ENCODE measurements around the gene SPATA21. TPM values are rescaled to one million over a fixed set of nuclear protein-coding genes. Genes with fewer than 3 reads are reported as not detected.
"Not testable (repeated sequence)": the region's sequence is repeated elsewhere in the genome, so short reads cannot be mapped to it uniquely, and the experiment has no call there.

SPATA21 gene
- polyA plus RNA-seq, 1 experiment: not detected

DNA sequence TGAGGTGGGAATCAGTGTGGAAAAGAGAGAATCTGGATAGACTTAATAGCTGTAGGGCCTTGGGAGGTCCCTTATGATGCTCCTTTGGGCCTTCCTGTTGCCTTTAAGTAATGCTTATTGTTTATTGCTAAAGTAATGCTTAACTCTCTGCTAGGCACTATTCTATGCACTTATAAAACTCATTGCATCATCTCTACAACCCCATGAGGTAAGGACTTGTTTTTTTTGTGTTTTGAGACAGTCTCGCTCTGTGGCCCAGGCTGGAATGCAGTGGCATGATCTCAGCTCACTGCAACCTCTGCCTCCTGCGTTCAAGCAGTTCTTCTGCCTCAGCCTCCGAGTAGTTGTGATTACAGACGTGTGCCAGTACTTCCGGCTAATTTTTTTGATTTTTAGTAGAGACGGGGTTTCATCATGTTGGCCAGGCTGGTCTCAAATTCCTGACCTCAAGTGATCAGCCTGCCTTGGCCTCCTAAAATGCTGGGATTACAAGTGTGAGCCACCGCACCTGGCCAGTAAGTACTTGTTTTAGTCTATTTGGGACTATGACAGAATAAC is 25.6 kb upstream of the SPATA21 start:
- ChIA-PET POLR2A (no interaction called here), CTCF (interaction anchor here (1.1 kb wide), 1 partner anchor 23 kb away, joined by 3 read pairs; the partner anchor contains the start of gene NECAP2)
- H3K27me3 ChIP-seq (ENCODE audit: control insufficient read depth, insufficient read depth, low read length): no peaks in the 10 kb centered on the region
- no peak for DNase-seq (ENCODE audit: low read depth)
- no peak overlapping the region for H3K4me3 ChIP-seq (ENCODE audit: low read depth, low read length)
- H3K36me3 ChIP-seq (ENCODE audit: control insufficient read depth, insufficient read depth, low read length): peaks cover 19% of the 10 kb centered on the region
- TF ChIP-seq, protein P1, sequence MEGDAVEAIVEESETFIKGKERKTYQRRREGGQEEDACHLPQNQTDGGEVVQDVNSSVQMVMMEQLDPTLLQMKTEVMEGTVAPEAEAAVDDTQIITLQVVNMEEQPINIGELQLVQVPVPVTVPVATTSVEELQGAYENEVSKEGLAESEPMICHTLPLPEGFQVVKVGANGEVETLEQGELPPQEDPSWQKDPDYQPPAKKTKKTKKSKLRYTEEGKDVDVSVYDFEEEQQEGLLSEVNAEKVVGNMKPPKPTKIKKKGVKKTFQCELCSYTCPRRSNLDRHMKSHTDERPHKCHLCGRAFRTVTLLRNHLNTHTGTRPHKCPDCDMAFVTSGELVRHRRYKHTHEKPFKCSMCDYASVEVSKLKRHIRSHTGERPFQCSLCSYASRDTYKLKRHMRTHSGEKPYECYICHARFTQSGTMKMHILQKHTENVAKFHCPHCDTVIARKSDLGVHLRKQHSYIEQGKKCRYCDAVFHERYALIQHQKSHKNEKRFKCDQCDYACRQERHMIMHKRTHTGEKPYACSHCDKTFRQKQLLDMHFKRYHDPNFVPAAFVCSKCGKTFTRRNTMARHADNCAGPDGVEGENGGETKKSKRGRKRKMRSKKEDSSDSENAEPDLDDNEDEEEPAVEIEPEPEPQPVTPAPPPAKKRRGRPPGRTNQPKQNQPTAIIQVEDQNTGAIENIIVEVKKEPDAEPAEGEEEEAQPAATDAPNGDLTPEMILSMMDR (IDR thresholded peaks at IDR 0.05; ENCODE audit: insufficient read depth, low read depth, low read length): no peak

DNA sequence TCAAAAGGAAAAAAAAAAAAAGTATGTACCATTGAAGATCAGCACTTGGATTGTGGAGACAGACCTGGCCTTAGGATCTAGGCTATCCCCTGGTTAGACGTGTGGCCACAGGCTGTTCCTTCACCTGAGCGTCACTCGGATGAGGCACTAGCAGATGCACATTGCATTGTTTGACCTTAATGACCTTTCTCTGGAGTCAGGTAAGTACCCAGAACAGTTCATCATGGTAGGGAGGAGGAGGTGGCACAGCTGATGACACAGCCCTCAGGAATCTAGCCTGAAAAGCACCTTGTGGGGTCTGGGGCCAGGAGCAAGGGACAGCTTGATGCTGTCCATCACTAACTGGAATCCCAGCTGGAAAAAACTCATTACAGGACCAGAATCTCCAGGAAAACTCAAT is 24.5 kb upstream of the SPATA21 start:
- TF ChIP-seq, protein P1 (IDR thresholded peaks at IDR 0.05; ENCODE audit: insufficient read depth, low read depth, low read length): no peak
- peaks cover 19% of the 10 kb centered on the region for H3K36me3 ChIP-seq (ENCODE audit: control insufficient read depth, insufficient read depth, low read length)
- ChIA-PET POLR2A (no interaction called here), CTCF (interaction anchor here (0.5 to 0.7 kb wide), 2 partner anchors 10 to 12 kb away, joined by 4 read pairs; no protein-coding TSS in a partner anchor)
- H3K27me3 ChIP-seq (ENCODE audit: control insufficient read depth, insufficient read depth, low read length): no peaks in the 10 kb centered on the region
- no peak for DNase-seq (ENCODE audit: low read depth)
- no peak overlapping the region for H3K4me3 ChIP-seq (ENCODE audit: low read depth, low read length)

DNA sequence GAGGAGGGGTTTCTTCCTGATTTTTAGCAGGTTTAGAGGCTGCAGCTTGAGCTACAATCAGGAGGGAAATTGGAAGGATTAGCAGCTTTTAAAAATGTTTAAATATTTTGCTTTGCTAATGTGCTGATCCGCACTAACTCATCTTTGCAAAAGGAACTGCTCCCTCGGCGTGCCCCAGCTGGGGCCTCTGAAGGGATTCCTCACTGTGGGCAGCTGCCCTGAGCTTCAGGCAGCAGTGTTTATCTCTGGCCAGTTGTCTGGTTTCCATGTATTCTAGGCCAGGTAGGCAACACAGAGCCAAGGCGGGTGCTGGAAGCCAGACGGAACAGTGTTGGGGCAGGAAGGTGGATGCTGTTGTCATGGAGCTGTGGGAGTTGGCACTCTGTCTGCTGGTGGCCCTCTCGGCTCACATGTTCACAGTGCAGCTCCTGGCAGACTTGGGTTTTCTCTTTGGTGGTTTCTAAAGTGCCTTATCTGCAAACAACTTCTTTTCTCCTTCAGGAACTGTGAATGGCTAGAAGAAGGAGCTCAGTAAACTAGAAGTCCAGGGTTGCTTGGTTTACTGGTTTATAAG is 22.2 kb upstream of the SPATA21 start:
- H3K36me3 ChIP-seq (ENCODE audit: control insufficient read depth, insufficient read depth, low read length): peaks cover 29% of the 10 kb centered on the region
- DNase-seq (ENCODE audit: low read depth): no peak
- CTCF ChIA-PET: no interaction called here
- TF ChIP-seq, protein P1 (IDR thresholded peaks at IDR 0.05; ENCODE audit: insufficient read depth, low read depth, low read length): no peak
- H3K4me3 ChIP-seq (ENCODE audit: low read depth, low read length): no peak overlapping the region
- POLR2A ChIA-PET: no interaction called here
- no peaks in the 10 kb centered on the region for H3K27me3 ChIP-seq (ENCODE audit: control insufficient read depth, insufficient read depth, low read length)

DNA sequence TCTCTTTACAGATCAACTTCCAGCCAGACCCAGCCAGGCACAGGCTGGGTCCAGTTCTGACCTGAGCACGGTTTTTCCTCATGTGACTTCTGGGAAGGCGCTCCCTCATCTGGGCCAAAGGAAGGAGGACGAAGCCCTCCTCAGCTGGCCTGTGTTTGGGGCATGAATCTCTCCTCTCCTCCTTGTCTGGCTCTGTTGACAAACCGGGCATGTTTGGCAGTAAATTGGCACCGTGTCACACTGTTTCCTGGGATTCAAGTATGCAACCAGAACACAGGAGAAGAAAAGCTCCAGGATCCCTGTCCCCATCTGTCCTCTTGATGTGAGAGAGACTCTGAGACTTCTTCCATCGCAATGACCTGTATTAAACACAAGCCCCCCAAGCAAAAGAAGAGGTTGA is 21.6 kb upstream of the SPATA21 start:
- ChIA-PET CTCF (interaction anchor here (1.2 kb wide), 1 partner anchor 19 kb away, joined by 4 read pairs; the partner anchor contains the start of gene NECAP2), POLR2A (interaction anchor here (0.7 kb wide), 1 partner anchor 13 kb away, joined by 6 read pairs; no protein-coding TSS in a partner anchor)
- Histone ChIP-seq H3K36me3 (ENCODE audit: control insufficient read depth, insufficient read depth, low read length) (peaks cover 29% of the 10 kb centered on the region), H3K4me3 (ENCODE audit: low read depth, low read length) (no peak overlapping the region), H3K27me3 (ENCODE audit: control insufficient read depth, insufficient read depth, low read length) (no peaks in the 10 kb centered on the region)
- DNase-seq (ENCODE audit: low read depth): no peak
- TF ChIP-seq, protein P1 (IDR thresholded peaks at IDR 0.05; ENCODE audit: insufficient read depth, low read depth, low read length): no peak

DNA sequence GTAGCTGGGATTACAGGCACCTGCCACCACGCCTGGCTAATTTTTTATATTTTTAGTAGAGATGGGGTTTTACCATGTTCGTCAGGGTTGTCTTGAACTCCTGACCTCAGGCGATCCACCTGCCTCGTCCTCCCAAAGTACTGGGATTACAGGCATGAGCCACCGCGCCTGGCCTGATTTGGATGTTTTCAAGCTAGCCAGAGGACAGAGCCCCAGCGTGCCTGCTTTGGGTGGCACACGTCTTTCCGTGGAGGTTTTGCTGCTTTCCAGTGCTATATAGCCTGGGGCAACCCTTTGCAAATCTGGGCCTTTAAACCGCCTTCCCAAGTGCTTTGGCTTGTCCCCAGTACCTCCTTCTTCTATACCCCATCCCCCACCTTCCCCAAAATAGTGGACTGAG is 18.9 kb upstream of the SPATA21 start:
- H3K4me3 ChIP-seq (ENCODE audit: low read depth, low read length); CTCF ChIA-PET; H3K27me3 ChIP-seq (ENCODE audit: control insufficient read depth, insufficient read depth, low read length); DNase-seq (ENCODE audit: low read depth); POLR2A ChIA-PET: not testable (repeated sequence)
- H3K36me3 ChIP-seq (ENCODE audit: control insufficient read depth, insufficient read depth, low read length): peaks cover 38% of the 10 kb centered on the region

DNA sequence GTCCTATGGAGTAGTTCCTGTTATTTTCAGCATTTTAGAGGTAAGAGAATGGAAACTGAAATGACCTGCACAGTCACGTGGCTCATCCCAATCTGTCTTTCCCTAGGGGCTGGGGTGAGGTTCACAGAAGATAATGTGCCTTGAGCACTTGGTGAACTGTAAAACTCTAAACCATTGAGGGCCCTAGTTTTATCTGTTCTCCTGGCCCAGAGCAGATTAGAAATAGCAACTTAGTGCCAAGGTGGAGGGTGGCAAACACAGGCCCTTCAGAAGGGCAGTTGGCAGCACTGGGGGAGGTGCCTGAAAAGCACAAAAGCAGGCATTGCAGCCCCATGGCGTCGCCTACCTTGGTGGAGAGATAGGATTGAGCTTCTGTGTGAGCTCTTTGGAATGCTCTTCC is 17.7 kb upstream of the SPATA21 start:
- CTCF ChIA-PET: interaction anchor here (0.8 kb wide), 1 partner anchor 15 kb away, joined by 3 read pairs; no protein-coding TSS in a partner anchor
- H3K27me3 ChIP-seq (ENCODE audit: control insufficient read depth, insufficient read depth, low read length); DNase-seq (ENCODE audit: low read depth); H3K4me3 ChIP-seq (ENCODE audit: low read depth, low read length); POLR2A ChIA-PET: not testable (repeated sequence)
- peaks cover 37% of the 10 kb centered on the region for H3K36me3 ChIP-seq (ENCODE audit: control insufficient read depth, insufficient read depth, low read length)

Measured in BJ (cell line).